ENCODE measurements around the gene ZNF519. TPM values are rescaled to one million over a fixed set of nuclear protein-coding genes. Genes with fewer than 3 reads are reported as not detected.

ZNF519 gene
- total RNA-seq, 4 donors from 2014 or later = 0.73 to 2.3 (median 2.0) TPM

DNA sequence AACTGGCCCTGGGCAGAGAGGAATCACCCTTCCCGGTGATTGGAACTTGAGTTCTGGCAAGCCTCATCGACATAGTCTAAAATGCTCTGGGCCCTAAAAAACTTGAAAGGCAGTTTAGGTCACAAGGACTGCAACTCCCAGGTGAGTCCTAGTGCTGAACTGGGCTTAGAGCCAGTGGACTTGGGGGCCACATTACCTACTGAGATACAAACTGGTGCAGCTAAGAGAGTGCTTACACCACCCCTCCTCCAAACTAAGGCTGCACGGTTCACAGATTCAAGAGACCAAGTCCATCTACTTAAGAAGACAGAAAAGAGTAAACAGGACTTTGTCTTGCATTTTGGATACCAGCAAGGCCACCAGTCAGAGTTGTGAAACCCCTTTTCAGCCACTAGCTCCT is 25.3 kb downstream of the ZNF519 start:
- no peaks in the 10 kb centered on the region for H3K36me3 ChIP-seq
- no peaks in the 10 kb centered on the region for H3K4me1 ChIP-seq
- H3K27ac ChIP-seq = no peak overlapping the region
- DNase-seq (no peak), ATAC-seq (no peak)
- peaks cover 0 to 6% (median 0%) of the 10 kb centered on the region in 3 donors for H3K9me3 ChIP-seq
- H3K4me3 ChIP-seq = no peak overlapping the region
- TF ChIP-seq, protein P1, sequence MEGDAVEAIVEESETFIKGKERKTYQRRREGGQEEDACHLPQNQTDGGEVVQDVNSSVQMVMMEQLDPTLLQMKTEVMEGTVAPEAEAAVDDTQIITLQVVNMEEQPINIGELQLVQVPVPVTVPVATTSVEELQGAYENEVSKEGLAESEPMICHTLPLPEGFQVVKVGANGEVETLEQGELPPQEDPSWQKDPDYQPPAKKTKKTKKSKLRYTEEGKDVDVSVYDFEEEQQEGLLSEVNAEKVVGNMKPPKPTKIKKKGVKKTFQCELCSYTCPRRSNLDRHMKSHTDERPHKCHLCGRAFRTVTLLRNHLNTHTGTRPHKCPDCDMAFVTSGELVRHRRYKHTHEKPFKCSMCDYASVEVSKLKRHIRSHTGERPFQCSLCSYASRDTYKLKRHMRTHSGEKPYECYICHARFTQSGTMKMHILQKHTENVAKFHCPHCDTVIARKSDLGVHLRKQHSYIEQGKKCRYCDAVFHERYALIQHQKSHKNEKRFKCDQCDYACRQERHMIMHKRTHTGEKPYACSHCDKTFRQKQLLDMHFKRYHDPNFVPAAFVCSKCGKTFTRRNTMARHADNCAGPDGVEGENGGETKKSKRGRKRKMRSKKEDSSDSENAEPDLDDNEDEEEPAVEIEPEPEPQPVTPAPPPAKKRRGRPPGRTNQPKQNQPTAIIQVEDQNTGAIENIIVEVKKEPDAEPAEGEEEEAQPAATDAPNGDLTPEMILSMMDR (IDR thresholded peaks at IDR 0.05 in 4 of 5, conservative IDR thresholded peaks at IDR 0.05 in 1 of 5) = no peak
- no peak for TF ChIP-seq POLR2A (IDR thresholded peaks at IDR 0.05)
- no peaks in the 10 kb centered on the region for H3K27me3 ChIP-seq
- intact Hi-C loops (cut with DNase I; ENCODE audit: low total_unique reads) (no loop called here), in situ Hi-C loops (cut with MboI; ENCODE audit: low sequenced_read_pairs in 4 of 4) (no loop called here)

DNA sequence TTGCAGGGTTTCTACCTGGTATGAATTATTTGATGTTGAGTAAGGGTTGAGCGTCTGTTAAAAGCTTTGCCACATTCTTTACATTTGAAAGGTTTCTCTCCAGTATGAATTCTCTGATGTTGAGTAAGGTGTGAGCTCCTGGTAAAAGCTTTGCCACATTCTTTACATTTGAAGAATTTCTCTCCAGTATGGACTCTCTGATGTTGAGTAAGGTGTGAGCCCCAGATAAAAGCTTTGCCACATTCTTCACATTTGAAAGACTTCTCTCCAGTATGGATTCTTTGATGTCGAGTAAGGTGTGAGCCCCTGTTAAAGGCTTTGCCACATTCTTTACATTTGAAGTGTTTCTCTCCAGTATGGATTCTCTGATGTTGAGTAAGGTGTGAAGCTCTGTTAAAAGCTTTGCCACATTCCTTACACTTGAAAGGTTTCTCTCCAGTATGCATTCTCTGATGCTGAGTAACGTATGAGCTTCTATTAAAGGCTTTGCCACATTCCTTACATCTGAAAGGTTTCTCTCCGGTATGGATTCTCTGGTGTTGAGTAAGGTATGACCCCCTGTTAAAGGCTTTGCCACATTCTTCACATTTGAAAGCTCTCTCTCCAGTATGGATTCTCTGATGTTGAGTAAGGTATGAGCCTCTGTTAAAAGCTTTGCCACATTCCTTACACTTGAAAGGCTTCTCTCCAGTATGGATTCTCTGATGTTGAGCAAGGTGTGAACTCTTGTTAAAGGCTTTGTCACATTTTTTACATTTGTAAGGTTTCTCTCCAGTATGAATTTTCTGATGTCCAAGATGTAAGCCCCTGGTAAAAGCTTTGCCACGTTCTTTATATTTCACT is 27.1 kb downstream of the ZNF519 start:
- Histone ChIP-seq H3K36me3 (no peaks in the 10 kb centered on the region), H3K27me3 (no peaks in the 10 kb centered on the region), H3K4me3 (no peak overlapping the region), H3K9me3 (peaks cover 0 to 6% (median 0%) of the 10 kb centered on the region in 3 donors), H3K27ac (no peak overlapping the region), H3K4me1 (no peaks in the 10 kb centered on the region)
- no peak for ATAC-seq
- no peak for TF ChIP-seq POLR2A (IDR thresholded peaks at IDR 0.05)
- TF ChIP-seq, protein P1 (IDR thresholded peaks at IDR 0.05 in 4 of 5, conservative IDR thresholded peaks at IDR 0.05 in 1 of 5) = no peak
- in situ Hi-C loops (cut with MboI; ENCODE audit: low sequenced_read_pairs in 4 of 4) (no loop called here), intact Hi-C loops (cut with DNase I; ENCODE audit: low total_unique reads) (no loop called here)
- DNase-seq = no peak

DNA sequence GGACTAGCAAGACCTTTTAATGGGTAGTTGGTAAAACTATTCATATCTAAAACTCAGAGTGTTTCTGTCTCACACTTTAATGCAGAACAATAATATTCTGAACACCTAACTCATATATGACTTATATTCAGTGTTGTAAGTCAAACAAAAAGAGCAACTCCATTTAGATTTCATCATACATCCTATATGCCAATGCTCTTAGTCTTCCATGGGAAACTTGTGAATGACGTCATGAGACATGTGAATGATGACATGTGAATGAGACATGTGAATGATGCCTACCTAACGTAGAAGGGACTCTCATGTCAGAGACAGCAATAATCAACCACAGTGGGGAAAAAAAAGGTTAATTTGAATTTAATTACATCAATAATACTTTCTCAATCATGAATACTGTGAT is 28.0 kb downstream of the ZNF519 start:
- H3K4me3 ChIP-seq = no peak overlapping the region
- H3K27me3 ChIP-seq = no peaks in the 10 kb centered on the region
- no peaks in the 10 kb centered on the region for H3K36me3 ChIP-seq
- H3K9me3 ChIP-seq = peaks cover 0 to 6% (median 0%) of the 10 kb centered on the region in 3 donors
- no peak for TF ChIP-seq POLR2A (IDR thresholded peaks at IDR 0.05)
- TF ChIP-seq, protein P1 (IDR thresholded peaks at IDR 0.05 in 4 of 5, conservative IDR thresholded peaks at IDR 0.05 in 1 of 5) = no peak
- ATAC-seq (no peak), DNase-seq (no peak)
- in situ Hi-C loops (cut with MboI; ENCODE audit: low sequenced_read_pairs in 4 of 4) (no loop called here), intact Hi-C loops (cut with DNase I; ENCODE audit: low total_unique reads) (no loop called here)
- no peak overlapping the region for H3K27ac ChIP-seq
- no peaks in the 10 kb centered on the region for H3K4me1 ChIP-seq

DNA sequence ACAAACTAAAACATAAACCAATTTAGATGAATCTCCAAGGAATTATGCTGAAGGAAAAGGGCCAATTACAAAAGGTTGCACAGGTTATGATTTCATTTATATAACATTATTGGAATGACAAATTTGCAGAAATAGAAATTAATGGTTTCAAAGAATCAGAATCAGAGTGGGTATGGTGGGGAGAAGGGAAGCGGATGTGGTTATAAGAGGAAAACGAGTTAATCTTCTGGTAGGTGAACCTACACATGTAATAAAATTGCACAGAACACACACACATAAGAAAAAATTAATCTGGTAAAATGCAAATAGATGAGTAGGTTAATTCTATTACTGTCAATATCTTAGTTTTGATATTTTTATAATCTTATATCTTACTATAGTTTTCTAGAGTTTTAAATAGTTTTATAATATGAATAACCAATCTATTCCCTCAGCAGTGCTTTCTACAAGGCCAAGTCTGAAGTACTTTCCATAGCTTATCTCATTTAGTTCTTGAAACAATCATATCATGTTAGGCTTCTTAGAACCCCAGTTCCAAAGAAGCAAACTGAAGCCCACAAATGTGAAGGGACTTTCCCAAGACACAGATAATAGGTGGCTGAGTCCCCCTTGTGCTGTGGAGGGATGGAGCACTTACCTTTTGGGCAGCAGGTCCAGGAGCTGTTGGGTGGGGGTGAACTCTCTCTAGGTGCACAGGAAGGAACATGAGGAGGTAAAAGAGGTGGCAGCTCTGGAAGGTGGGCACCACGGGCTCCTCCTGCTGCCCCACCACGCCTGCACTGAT is 31.5 kb downstream of the ZNF519 start:
- DNase-seq = no peak
- intact Hi-C loops (cut with DNase I; ENCODE audit: low total_unique reads) (no loop called here), in situ Hi-C loops (cut with MboI; ENCODE audit: low sequenced_read_pairs in 4 of 4) (no loop called here)
- peaks cover 0 to 5% of the 10 kb centered on the region in 2 donors for H3K36me3 ChIP-seq
- no peaks in the 10 kb centered on the region for H3K27me3 ChIP-seq
- no peak for ATAC-seq
- TF ChIP-seq, protein P1 (IDR thresholded peaks at IDR 0.05 in 4 of 5, conservative IDR thresholded peaks at IDR 0.05 in 1 of 5) = no peak
- no peak for TF ChIP-seq POLR2A (IDR thresholded peaks at IDR 0.05)
- H3K9me3 ChIP-seq = peaks cover 0 to 6% (median 0%) of the 10 kb centered on the region in 3 donors
- no peak overlapping the region for H3K27ac ChIP-seq
- no peaks in the 10 kb centered on the region for H3K4me1 ChIP-seq
- no peak overlapping the region for H3K4me3 ChIP-seq
